Activated CD8-positive, alpha-beta T cell treated with anti-CD3 and anti-CD28 coated beads for 36 hours (primary cell): ENCODE measurements around the gene PTK6. TPM values are rescaled to one million over a fixed set of nuclear protein-coding genes. Genes with fewer than 3 reads are reported as not detected.

Experiments
- ATAC-seq: fragments of 200-7000 bp; cut with Tn5 transposase; one replicate; pipeline ENCODE4 v1.10.0; 2021; ENCODE audit warnings: mild to moderate bottlenecking, moderate library complexity
- CTCF ChIA-PET: fragments of 350-600 bp; sonication (Branson Sonifier 250); formaldehyde crosslinking; loops from one replicate; lab custom pipeline; 2021; ENCODE audit warnings: antibody characterized with exemption; lab: Charles Lee
- POLR2A ChIA-PET: fragments of 350-600 bp; sonication (Branson Sonifier 250); formaldehyde crosslinking; loops from one replicate; lab custom pipeline; 2021; ENCODE audit warnings: antibody characterized with exemption; lab: Charles Lee
- DNase-seq: peaks from one replicate; pipeline ENCODE4 v3.0.0-alpha.2; 2020
- H3K27ac Mint-ChIP-seq: one replicate; pipeline ENCODE4 v1.8.0; 2021; ENCODE audit warnings: mild to moderate bottlenecking, mixed read lengths
- H3K27me3 Mint-ChIP-seq: one replicate; pipeline ENCODE4 v1.8.0; 2021; ENCODE audit warnings: mixed read lengths
- H3K36me3 Mint-ChIP-seq: one replicate; pipeline ENCODE4 v1.8.0; 2021; ENCODE audit warnings: low read depth, mixed read lengths
- H3K4me1 Mint-ChIP-seq: one replicate; pipeline ENCODE4 v1.8.0; 2021; ENCODE audit warnings: low read depth, mixed read lengths
- H3K4me3 Mint-ChIP-seq: one replicate; pipeline ENCODE4 v1.8.0; 2021; ENCODE audit warnings: mild to moderate bottlenecking, moderate library complexity, mixed read lengths
- H3K9me3 Mint-ChIP-seq: one replicate; pipeline ENCODE4 v1.8.0; 2021; ENCODE audit warnings: mixed read lengths
- intact Hi-C: fragments of 100-400 bp; cut with micrococcal nuclease; formaldehyde crosslinking; loops from one replicate; pipeline ENCODE4 v1.10.0; 2022
- total RNA-seq, 2 experiments: library from RNA; stranded (reverse); gene quantifications; one replicate each; pipeline ENCODE4 v1.2.3, GENCODE V29; 2021
- TF ChIP-seq, protein P1 (sequence below): fragments of 200-600 bp; IDR thresholded peaks from one replicate; pipeline ENCODE4 v1.8.0; 2022; ENCODE audit warnings: antibody characterized with exemption, mild to moderate bottlenecking

The PTK6 gene
- total RNA-seq, 2 experiments from 2014 or later, result 0.18 TPM; not detected in 1

DNA sequence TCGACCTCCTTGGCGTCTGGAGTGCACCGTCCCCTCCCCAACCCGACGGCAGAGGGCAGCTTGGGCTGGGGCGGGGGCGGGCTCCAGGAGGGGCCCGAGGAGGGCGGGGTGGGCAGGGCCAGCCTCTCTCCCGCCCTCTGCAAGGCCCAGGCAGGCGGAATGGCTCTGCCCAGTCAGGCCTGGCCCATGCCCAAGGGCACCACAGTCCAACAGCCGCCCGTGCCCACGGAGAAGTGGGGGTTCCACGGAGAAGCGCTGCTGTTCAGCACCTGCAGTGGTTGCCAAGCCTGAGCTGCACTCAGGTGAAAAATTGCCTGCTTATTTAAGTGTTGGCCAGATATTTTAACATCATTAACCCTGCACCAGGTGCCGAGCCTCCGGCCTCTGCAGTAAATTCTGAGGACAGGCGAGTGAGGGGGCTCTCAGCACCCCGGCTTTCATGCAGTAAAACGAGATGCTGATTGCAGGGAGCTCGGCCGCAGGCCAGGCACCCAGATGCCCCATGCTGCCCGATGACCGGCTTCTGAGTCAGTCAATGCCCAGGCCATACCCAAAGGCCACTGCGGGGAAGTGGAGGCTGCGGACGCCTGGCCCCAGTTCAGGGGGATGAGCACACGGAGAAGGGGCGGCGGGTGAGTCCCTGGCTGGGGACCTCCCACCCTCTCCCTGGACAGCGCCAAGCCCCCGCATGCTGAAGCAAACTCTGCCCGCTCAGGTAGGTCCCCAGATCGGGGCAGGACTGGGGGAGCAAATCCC is 10.7 kb upstream of the PTK6 start, which contains the start of gene SRMS:
Gene SRMS (minus strand): TSS at position 25 of the 756 bp plus-strand sequence. CDS start 286 bp downstream, outside the sequence.
- ChIA-PET POLR2A (no interaction called here), CTCF (no interaction called here)

DNA sequence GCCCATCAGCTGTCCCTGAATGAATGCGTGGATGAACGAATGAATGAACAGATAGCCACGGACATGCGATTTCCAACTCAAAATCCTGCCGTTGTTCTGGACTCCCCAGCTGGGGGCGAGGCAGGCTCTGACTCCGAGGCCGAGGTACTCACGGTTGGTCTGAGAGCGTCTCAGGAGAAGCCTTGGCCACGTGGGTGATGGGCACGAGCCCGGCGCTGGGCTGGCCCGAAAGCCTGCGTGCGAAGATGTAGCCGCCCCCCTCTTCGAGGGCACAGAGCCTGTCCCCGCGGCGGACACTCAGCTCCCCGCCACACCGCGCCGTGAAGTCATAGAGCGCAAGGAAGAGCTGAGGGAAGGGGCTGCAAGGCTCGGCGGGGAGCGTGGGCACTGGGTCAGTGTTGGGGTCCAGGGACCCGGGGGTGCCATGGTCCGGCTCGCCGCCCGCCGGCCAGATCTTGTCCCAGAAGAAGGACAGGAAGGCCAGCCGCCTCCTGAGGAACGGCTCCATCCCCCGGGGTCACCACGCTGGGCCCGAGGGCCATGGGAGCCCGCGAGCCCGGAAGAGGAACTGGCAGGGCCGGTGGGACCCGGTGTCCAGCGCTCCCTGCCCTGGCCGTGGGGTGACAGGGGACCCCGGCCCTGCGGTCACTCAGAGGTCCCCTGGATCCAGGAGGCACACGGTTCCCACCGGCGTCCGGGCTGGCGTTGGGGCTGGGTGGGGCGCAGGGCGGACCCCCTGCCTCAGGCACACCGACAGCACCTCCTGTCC is 10.0 kb upstream of the PTK6 start:
- peaks cover 7% of the 10 kb centered on the region for H3K27me3 Mint-ChIP-seq
- intact Hi-C loops, result no loop called here
- ATAC-seq (no peak), DNase-seq (no peak)
- POLR2A ChIA-PET, result no interaction called here
- no peaks in the 10 kb centered on the region for H3K9me3 Mint-ChIP-seq
- no peak overlapping the region for H3K4me3 Mint-ChIP-seq
- peaks cover 2% of the 10 kb centered on the region for H3K4me1 Mint-ChIP-seq
- H3K36me3 Mint-ChIP-seq, result no peaks in the 10 kb centered on the region
- TF ChIP-seq, protein P1, sequence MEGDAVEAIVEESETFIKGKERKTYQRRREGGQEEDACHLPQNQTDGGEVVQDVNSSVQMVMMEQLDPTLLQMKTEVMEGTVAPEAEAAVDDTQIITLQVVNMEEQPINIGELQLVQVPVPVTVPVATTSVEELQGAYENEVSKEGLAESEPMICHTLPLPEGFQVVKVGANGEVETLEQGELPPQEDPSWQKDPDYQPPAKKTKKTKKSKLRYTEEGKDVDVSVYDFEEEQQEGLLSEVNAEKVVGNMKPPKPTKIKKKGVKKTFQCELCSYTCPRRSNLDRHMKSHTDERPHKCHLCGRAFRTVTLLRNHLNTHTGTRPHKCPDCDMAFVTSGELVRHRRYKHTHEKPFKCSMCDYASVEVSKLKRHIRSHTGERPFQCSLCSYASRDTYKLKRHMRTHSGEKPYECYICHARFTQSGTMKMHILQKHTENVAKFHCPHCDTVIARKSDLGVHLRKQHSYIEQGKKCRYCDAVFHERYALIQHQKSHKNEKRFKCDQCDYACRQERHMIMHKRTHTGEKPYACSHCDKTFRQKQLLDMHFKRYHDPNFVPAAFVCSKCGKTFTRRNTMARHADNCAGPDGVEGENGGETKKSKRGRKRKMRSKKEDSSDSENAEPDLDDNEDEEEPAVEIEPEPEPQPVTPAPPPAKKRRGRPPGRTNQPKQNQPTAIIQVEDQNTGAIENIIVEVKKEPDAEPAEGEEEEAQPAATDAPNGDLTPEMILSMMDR, result no peak
- H3K27ac Mint-ChIP-seq, result no peak overlapping the region
- CTCF ChIA-PET, result interaction anchor here (1.1 kb wide), 1 partner anchor 9 kb away, joined by 3 read pairs; no protein-coding TSS in a partner anchor

More for the DNA sequence above, 10.7 kb upstream of the PTK6 start, which contains the start of gene SRMS:
- TF ChIP-seq, protein P1, result no peak
- Mint-ChIP-seq H3K27me3 (peaks cover 7% of the 10 kb centered on the region), H3K4me3 (no peak within 1 kb of the TSS), H3K27ac (no peak within 1 kb of the TSS), H3K4me1 (peaks cover 8% of the 10 kb centered on the region), H3K36me3 (no peaks in the 10 kb centered on the region), H3K9me3 (no peaks in the 10 kb centered on the region)
- intact Hi-C loops, result no loop called here
- DNase-seq (no peak), ATAC-seq (no peak)

DNA sequence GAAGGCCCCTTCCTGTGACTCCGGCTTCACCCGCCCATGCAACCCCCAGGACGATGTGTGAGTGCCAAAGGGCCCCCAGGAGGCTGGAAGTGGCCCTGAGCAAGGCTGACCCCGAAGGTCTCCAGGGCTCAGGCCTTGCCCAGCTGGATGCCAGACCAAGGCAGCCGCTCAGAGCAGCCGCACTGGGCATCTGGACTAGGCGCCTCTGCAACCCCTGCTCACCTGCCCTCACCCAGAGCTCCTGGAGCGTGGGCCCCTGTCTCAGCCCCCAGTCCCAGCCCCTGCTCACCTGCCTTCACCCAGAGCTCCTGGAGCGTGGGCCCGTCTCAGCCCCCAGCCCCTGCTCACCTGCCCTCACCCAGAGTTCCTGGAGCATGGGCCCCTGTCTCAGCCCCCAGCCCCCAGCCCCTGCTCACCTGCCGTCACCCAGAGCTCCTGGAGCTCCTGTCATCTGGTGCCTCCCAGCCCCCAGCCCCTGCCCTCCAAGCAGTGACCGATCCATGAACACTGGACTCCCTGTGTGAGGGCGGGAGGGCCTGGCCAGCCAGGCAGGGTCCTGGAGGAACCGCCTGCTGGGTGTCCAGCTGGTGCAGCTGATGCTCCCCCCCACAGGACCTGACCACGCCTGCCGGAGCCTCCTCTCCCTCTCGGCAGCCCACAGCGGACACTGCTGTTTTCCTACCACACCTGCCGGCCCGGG is 9.2 kb upstream of the PTK6 start:
- Mint-ChIP-seq H3K9me3 (no peaks in the 10 kb centered on the region), H3K4me3 (no peak overlapping the region), H3K27me3 (peaks cover 7% of the 10 kb centered on the region), H3K36me3 (no peaks in the 10 kb centered on the region), H3K27ac (no peak overlapping the region), H3K4me1 (peaks cover 2% of the 10 kb centered on the region)
- ChIA-PET POLR2A (interaction anchor here (1.5 kb wide), 1 partner anchor 29 kb away, joined by 4 read pairs; no protein-coding TSS in a partner anchor), CTCF (interaction anchor here (0.9 to 1.1 kb wide), 2 partner anchors 9 kb away, joined by 3 read pairs; partner anchors contain the start of gene PTK6)
- DNase-seq (no peak), ATAC-seq (no peak)
- intact Hi-C loops, result no loop called here
- TF ChIP-seq, protein P1, result no peak

DNA sequence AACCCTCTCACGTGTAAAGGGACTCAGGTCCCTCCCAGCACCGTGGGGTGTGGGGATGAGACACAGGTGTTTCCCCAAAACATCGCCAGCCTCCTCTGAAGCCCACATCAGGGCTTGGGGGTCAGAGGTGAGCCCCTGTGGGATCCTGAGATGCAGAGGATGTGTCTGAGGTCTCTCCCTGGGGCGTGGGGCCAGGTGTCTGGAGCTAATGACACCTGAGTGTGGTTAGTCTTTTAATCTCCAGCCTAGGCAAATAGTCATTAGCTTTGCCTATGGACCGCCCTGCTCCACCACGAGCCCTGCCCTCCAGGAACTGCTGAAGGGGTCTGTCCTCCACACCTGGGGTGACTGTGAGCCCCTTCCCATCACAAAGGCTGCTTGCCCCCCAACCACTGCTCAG is 8.6 kb upstream of the PTK6 start:
- intact Hi-C loops, result no loop called here
- TF ChIP-seq, protein P1, result no peak
- POLR2A ChIA-PET, result interaction anchor here (1.5 kb wide), 1 partner anchor 29 kb away, joined by 4 read pairs; no protein-coding TSS in a partner anchor

More for the DNA sequence above, 8.6 kb upstream of the PTK6 start:
- CTCF ChIA-PET, result interaction anchor here (0.9 to 1.1 kb wide), 2 partner anchors 8 to 10 kb away, joined by 3 read pairs; partner anchors contain the start of gene PTK6
- Mint-ChIP-seq H3K27ac (no peak overlapping the region), H3K4me1 (peaks cover 2% of the 10 kb centered on the region), H3K36me3 (no peaks in the 10 kb centered on the region), H3K9me3 (no peaks in the 10 kb centered on the region), H3K4me3 (no peak overlapping the region), H3K27me3 (peaks cover 5% of the 10 kb centered on the region)
- ATAC-seq, result peak; percentile 17
- DNase-seq, result no peak
